RKO (cell line): Measurements from ENCODE around the gene GLIS2.

ENCODE experiments used
- DNase-seq: peaks from one replicate; pipeline ENCODE4 v3.0.0-alpha.2; 2016; ENCODE audit warnings: low spot score

Gene GLIS2

GRCh38 chr16:4381935-4382794, 66.3 kb downstream of the GLIS2 start:
- no peak for DNase-seq

- no peak for DNase-seq
These were observed 67.0 kb downstream of the GLIS2 start for GRCh38 chr16:4382795-4383357.

- no peak for DNase-seq
These were observed 68.0 kb downstream of the GLIS2 start for GRCh38 chr16:4383591-4384444.

- DNase-seq, result no peak
These were observed 68.7 kb downstream of the GLIS2 start for GRCh38 chr16:4384509-4384942.

GRCh38 chr16:4385066-4385788, 69.4 kb downstream of the GLIS2 start:
- no peak for DNase-seq

- DNase-seq, result no peak
These were observed 70.1 kb downstream of the GLIS2 start for GRCh38 chr16:4385789-4386450.

GRCh38 chr16:4386451-4386805, 70.6 kb downstream of the GLIS2 start:
- no peak for DNase-seq

- no peak for DNase-seq
These were observed 71.2 kb downstream of the GLIS2 start for GRCh38 chr16:4386951-4387565.

GRCh38 chr16:4387781-4388180, 71.9 kb downstream of the GLIS2 start:
- no peak for DNase-seq

GRCh38 chr16:4388271-4389021, 72.6 kb downstream of the GLIS2 start:
- DNase-seq, result no peak
